Stimulated activated CD4-positive, alpha-beta T cell treated with anti-CD3 and anti-CD28 coated beads, Interleukin-12 subunit alpha, Interleukin-12 subunit beta, amount 100 ng/mL, for 48 hours (primary cell): ENCODE data around the gene ZBTB45.
"Not testable (repeated sequence)": the region's sequence is repeated elsewhere in the genome, so short reads cannot be mapped to it uniquely, and the experiment has no call there.

Experiments
- DNase-seq, 3 donors: peaks; one replicate each; pipeline ENCODE4 v3.0.0-alpha.2; 2020; ENCODE audit warnings: low read depth in 2 of 3, low spot score in 1 of 3

The ZBTB45 gene

GRCh38 chr19:58476498-58477015 lies 43.1 kb downstream of the ZBTB45 start:
- no peak for DNase-seq

- peak; percentile 89 to 94 (median 93) for DNase-seq
Observed at GRCh38 chr19:58475714-58476497, 43.7 kb downstream of the ZBTB45 start, which contains the start of gene ZNF446. ZNF446 (plus strand) TSS chr19:58476352; CDS start chr19:58477219, 867 bp downstream.

DNA sequence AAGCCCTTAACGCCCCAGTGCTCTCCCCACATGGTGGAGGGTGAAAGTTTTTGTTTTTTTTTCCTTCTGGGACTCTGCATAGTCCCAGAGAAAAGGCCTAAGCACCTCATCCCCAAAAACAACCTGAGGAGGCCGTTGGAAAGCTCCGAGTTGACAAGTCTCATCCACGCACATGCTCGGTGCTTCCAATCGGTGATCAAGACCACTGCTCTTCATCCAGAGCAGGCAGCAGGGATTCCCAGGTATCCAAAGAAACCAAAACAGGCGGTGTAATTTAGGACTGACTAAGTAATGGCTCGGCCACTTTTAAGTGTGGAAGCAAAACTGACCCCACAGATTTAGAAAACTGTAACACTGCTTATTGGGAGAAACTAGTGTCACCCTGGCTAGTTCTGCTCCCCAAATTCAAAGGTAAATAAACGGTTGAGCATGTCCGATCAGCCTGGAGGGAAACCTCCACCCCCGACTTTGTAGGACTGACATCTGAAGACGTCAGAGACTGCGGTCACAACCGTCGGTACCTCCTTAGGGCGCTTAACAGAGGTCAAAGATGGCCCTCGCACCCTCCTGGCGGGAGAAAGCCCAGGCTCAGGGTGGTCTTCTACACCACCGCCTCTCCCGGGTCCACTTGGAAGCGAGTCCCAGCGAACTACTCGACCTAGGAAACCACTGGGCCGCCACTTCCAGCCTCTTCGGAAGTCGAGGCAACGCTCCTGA lies 44.5 kb downstream of the ZBTB45 start:
- DNase-seq: peak in 1 of 3 donors; percentile 30

- DNase-seq: no peak
Observed at GRCh38 chr19:58474291-58474996, 45.2 kb downstream of the ZBTB45 start.

DNA sequence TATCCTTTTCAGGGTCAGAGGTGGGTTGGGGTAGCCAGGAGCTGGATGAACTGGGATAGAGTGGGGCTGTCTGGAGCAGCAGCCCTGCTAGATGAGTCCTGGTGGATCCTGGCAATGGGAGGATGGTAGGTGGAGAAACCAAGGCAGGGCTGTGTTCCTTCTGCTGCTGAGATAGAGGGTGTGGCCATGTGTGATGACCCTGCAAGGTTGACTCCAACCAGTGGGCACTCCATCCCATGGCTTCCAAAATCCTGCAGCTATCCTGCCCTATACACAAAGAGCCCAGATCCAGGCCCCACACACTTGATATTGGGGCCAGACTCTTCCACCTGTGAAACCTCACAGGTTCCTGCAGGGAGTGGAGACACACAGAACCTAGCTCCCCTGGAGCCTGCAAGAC lies 45.8 kb downstream of the ZBTB45 start:
- DNase-seq: no peak

DNA sequence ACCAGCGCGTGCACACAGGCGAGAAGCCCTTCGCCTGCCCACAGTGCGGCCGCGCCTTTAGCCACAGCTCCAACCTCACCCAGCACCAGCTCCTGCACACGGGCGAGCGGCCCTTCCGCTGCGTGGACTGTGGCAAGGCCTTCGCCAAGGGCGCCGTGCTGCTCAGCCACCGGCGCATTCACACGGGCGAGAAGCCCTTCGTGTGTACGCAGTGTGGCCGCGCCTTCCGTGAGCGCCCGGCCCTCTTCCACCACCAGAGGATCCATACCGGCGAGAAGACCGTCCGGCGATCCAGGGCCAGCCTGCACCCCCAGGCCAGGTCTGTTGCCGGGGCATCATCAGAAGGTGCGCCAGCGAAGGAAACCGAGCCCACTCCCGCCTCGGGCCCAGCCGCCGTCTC lies 47.9 kb downstream of the ZBTB45 start:
- DNase-seq: no peak

DNA sequence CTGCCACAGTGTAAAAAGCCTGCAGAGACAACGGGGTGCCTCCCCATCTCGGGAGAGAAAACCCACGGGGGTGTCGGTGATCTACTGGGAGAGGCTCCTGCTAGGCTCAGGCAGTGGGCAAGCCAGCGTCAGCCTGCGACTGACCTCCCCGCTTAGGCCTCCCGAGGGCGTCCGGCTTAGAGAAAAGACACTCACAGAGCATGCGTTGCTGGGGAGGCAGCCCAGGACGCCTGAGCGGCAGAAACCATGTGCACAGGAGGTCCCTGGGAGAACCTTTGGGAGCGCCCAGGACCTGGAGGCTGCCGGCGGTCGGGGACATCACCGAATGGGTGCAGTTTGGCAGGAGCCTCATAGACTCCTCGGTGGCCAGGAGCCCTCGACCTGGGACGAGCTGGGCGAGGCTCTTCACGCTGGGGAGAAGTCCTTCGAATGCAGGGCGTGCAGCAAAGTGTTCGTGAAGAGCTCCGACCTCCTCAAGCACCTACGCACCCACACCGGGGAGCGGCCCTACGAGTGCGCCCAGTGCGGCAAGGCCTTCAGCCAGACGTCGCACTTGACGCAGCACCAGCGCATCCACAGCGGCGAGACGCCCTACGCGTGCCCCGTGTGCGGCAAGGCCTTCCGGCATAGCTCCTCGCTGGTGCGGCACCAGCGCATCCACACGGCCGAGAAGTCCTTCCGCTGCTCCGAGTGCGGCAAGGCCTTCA lies 48.6 kb downstream of the ZBTB45 start:
- DNase-seq: not testable (repeated sequence)

GRCh38 chr19:58469241-58470013 lies 50.2 kb downstream of the ZBTB45 start:
- DNase-seq: no peak

DNA sequence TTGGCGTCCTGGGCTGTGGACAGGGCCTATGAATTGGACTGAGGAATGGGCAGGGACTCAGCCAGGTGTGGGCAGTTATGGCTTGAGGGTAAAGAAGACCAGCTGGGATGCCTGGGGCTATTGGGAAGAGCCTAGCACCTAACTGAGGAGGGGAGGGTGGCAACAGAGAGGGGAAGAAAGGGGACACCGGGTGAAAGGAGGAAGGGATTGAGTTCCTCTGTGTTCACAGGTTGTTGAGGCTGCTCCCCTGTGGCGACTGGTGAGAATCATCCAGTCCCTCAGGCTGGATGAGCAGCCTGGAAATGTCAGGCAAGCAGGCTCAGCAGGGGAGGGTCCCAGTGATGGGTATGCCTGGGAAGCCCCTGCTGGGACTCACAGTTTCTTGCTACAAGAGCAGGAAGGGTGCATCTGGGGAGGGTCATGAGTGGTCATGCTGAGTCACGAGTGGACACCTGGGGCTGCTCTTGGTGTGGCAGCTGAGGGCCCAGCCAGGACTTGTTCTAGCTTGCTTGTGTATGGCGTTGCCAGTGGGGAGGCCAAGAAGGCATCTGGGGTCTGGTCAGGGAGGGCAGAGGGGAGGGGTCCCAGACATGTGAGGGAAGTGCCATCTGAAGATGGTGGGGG lies 51.3 kb downstream of the ZBTB45 start:
- no peak for DNase-seq

DNA sequence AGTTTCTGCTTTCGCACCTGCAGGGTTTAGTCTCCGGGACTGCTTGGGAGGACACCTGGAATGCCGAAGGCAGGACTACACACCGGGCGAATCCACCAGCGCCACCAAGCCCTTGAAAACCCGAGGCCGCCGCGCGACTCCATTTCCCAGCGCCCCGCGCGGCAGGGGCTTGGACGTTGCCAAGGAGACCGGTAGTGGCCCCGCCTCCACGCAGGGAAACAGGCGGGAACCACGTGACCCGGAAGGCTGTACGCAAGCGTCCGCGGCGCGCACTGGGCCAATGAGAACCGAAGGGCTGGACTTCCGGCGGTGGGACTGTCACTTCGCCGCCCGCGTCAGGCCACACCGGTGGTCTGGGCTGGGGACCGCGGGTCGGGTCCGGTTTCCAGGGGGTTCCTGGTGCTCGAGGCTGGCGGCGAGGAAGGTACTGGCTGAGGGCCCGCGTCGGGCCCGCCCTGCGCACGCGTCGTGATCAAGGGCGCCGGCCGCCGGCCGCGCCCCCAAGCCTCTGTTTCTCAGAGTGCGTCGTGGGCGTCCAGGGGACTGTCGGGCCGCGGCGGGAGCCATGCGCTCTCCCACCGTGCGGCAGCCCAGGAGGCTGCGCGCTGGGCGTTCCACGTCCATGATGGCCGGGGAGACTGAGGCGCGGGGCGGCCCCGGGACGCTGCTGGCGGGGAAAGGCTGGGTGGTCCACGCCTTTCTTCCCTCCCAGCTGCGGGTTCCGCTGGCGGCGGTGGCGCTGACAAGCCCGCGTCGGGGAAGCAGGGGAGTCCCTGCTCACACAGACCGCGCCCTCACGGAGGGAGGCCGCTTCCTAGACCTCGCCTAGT lies 52.6 kb downstream of the ZBTB45 start, which contains the start of gene ZNF324:
Gene ZNF324 (plus strand): TSS at position 321 of the 830 bp plus-strand sequence. CDS start 2,106 bp downstream, outside the sequence.
- DNase-seq: peak; percentile 95 to 99 (median 96)

GRCh38 chr19:58466089-58466759 lies 53.4 kb downstream of the ZBTB45 start:
- DNase-seq: no peak
